Heart right ventricle (tissue), 16 donors: Measurements from ENCODE around the gene ZNF614. TPM values are rescaled to one million over a fixed set of nuclear protein-coding genes. Genes with fewer than 3 reads are reported as not detected.

Experiments used
- ATAC-seq, 8 donors: fragments of 200-7000 bp; cut with Tn5 transposase; one replicate each; pipeline ENCODE4 v1.9.1; 2020; ENCODE audit warnings: mild to moderate bottlenecking in 8 of 8, moderate library complexity in 8 of 8, moderate number of reproducible peaks in 1 of 8
- DNase-seq, 2 donors: peaks; one replicate each; pipeline ENCODE4 v3.0.0-alpha.2; 2020
- H3K27ac ChIP-seq, 10 donors: fragments of 200-600 bp; sonication (generic) in 2 of 10; one replicate each; pipeline versions ENCODE4 v1.5.0 to v1.8.0; 2020 to 2022; ENCODE audit warnings: mild to moderate bottlenecking in 3 of 10
- H3K27me3 ChIP-seq, 7 donors: fragments of 200-600 bp; one replicate each; pipeline ENCODE4 v1.8.0; 2021 to 2022; ENCODE audit warnings: mild to moderate bottlenecking in 2 of 7
- H3K36me3 ChIP-seq, 9 donors: fragments of 200-600 bp; sonication (generic) in 1 of 9; one replicate each; pipeline versions ENCODE4 v1.5.0 to v1.8.0; 2020 to 2022; ENCODE audit warnings: mild to moderate bottlenecking in 2 of 9
- H3K4me1 ChIP-seq, 9 donors: fragments of 200-600 bp; sonication (generic) in 1 of 9; one replicate each; pipeline versions ENCODE4 v1.5.0 to v1.8.0; 2020 to 2022; ENCODE audit warnings: mild to moderate bottlenecking in 4 of 9
- H3K4me3 ChIP-seq, 10 donors: fragments of 200-600 bp; sonication (generic) in 2 of 10; one replicate each; pipeline versions ENCODE4 v1.5.0 to v1.8.0; 2020 to 2022; ENCODE audit warnings: mild to moderate bottlenecking in 7 of 10, moderate library complexity in 2 of 10
- H3K9me3 ChIP-seq, 11 donors: fragments of 200-600 bp in 10 of 11; sonication (generic) in 2 of 11; one replicate each; pipeline versions ENCODE4 v1.5.0 to v1.8.0; 2013 to 2022; ENCODE audit warnings: mild to moderate bottlenecking in 2 of 11, control low read depth in 1 of 11, moderate library complexity in 1 of 11
- CTCF ChIP-seq, 9 donors: fragments of 200-600 bp; sonication (generic) in 2 of 9; IDR thresholded peaks; one replicate each; pipeline versions ENCODE4 v1.5.0 to v1.8.0; 2021 to 2022; ENCODE audit warnings: antibody characterized with exemption in 9 of 9, mild to moderate bottlenecking in 5 of 9, moderate library complexity in 1 of 9
- WGBS, 2 donors: extraction: QIAGEN DNeasy Blood & Tissue Kit; methylation state at CpG; one replicate each; pipeline ENCODE4 v1.1.7; 2013; ENCODE audit warnings: inconsistent platforms in 1 of 2; 5-methylcytosine and 5-hydroxymethylcytosine counted together
- intact Hi-C, 10 donors: fragments of 100-400 bp; cut with DNase I; formaldehyde crosslinking; loops; one replicate each; pipeline versions ENCODE4 v1.11.1 to v1.14.2; 2022
- polyA plus RNA-seq, 2 donors: library from polyadenylated mRNA; stranded (reverse); fragments of 200-250 nt; gene quantifications; one replicate each; pipeline ENCODE4 v1.2.3, GENCODE V29; 2013
- total RNA-seq, 10 donors: library from RNA; stranded (reverse); fragmentation: NEBNext Ultra II Directional in 3 of 10; extraction: Animal tissue kit (Norgen Biotek cat#: 25700) in 3 of 10; gene quantifications; one replicate each; pipeline versions ENCODE4 v1.2.1 to v1.2.4, GENCODE V29; 2021 to 2023
- donor health status: Arrhythmogenic right ventricular cardiomyopathy.
- donor health status: ischemic (EF 13 %, LVEDD 7.1; RV severe dilation, severe dysfunction).
- donor health status: healthy with polysubstance abuse.
- donor health status: DM: no; HTN: yes; CAD: no.
- donor health status: DM: no; HTN: no; CAD: no.
- donor health status: ischemic (EF 25% LVEDD 6.9; RV normal size, moderate dysfunction).
- donor health status: ischemic (EF 25% LVEDD 5.7; RV mildly dilated, moderate dysfunction).
- donor health status: healthy.
- donor health status: DM: yes; HTN: yes; CAD: no.
- donor health status: Ischemic cardiomyopathy.
- donor health status: ischemic (EF 35%, LVEDD 5.7; RV mildly dilated, moderate dysfunction).
- donor health status: nonischemic (EF 11% LVEDD 7.7; RV severe dilation, severe dysfunction).
- donor health status: DM: yes; HTN: yes; CAD: no.
- donor health status: PGD.
- donor health status: ischemic (EF 29% LVEDD 5.4; RV normal size, mild dysfunction).
- donor health status: nonischemic (EF 23%, LVEDD 6.1; RV moderate dilation, normal function).

The ZNF614 gene
- total and polyA plus RNA-seq, 12 donors: 3.0 to 8.4 (median 6.8) TPM

DNA sequence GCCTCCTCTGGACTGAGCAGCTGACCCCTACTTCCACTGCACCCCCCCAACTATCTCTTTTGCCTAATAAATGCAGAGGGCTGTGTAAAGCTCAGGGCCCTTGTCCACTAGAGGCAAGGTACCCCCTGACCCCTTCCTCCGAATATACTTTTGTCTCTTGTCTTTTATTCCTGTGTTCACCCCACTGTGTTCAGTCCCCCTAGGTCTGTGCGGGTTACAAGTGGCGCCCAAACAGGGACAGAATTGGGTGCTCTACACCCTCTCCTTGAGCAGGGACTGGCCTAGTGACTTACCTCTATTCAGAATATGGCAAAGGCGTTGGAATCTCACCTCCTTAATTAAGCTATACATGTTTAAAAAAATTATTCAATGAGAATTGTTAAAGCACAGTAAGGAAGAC is 56.6 kb downstream of the ZNF614 start:
- Histone ChIP-seq H3K27me3 (no peaks in the 10 kb centered on the region), H3K36me3 (peaks cover 25 to 100% (median 81%) of the 10 kb centered on the region in 9 donors), H3K9me3 (peaks cover 2 to 100% (median 88%) of the 10 kb centered on the region in 11 donors), H3K4me1 (no peaks in the 10 kb centered on the region), H3K27ac (no peak overlapping the region), H3K4me3 (no peak overlapping the region)
- ATAC-seq (no peak), DNase-seq (no peak)
- 97 to 98% methylated on average over 4 of the region's 4 CpGs for WGBS, 2 donors
- no peak for TF ChIP-seq CTCF (IDR thresholded peaks at IDR 0.05)
- intact Hi-C loops: loop anchor here in 1 of 10 donors (10.0 kb wide), 1 partner anchor 143 kb away; no protein-coding TSS in a partner anchor

DNA sequence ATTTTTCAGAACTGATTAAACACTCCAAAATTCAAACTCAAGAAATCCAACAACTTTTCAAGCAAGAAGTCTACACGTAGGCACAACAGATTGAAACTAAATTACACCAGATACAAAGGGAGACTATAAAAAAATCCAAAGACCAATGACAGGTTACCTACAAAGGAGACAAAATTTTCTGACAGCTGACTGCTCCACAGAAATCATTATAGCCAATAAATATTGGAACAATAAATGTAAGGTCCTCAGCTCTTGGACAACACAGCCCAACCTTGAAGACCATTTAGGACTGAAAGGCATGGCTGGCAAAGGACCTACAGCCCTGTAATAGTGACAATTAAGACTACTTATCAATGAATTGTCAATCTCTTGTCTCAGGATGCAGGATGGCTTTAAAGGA is 57.5 kb downstream of the ZNF614 start:
- no peak for TF ChIP-seq CTCF (IDR thresholded peaks at IDR 0.05)
- Histone ChIP-seq H3K27ac (no peak overlapping the region), H3K36me3 (peaks cover 29 to 100% (median 90%) of the 10 kb centered on the region in 9 donors), H3K4me1 (no peaks in the 10 kb centered on the region), H3K27me3 (no peaks in the 10 kb centered on the region), H3K4me3 (no peak overlapping the region), H3K9me3 (peaks cover 2 to 100% (median 91%) of the 10 kb centered on the region in 11 donors)
- ATAC-seq (no peak), DNase-seq (no peak)
- WGBS, 2 donors: 96 to 100% methylated on average over 1 of the region's 1 CpG
- intact Hi-C loops: loop anchor here in 1 of 10 donors (10.0 kb wide), 1 partner anchor 144 kb away; no protein-coding TSS in a partner anchor

DNA sequence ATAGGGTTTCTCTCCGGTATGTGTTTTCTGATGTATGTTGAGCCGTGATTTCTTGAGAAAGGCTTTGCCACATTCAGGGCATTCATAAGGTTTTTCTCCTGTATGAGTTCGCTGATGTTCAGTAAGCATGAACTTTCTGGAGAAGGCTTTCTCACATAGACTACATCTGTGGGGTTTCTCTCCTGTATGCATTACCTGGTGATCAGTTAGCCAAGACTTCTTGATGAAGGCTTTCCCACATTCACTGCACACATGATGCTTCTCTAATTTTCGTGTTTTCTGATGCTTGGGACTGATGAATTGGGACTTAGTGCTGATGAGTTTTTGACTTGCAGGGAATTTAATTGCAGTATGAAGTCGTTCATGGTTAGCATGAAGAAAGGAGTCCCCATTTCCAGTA is 62.6 kb downstream of the ZNF614 start:
- Histone ChIP-seq H3K27me3 (no peaks in the 10 kb centered on the region), H3K4me3 (no peak overlapping the region), H3K9me3 (peaks cover 0 to 100% (median 87%) of the 10 kb centered on the region in 11 donors), H3K4me1 (peaks cover 0 to 9% (median 1%) of the 10 kb centered on the region in 9 donors), H3K27ac (no peak overlapping the region), H3K36me3 (peaks cover 13 to 91% (median 76%) of the 10 kb centered on the region in 9 donors)
- ATAC-seq (no peak), DNase-seq (no peak)
- 96 to 98% methylated on average over 5 of the region's 5 CpGs for WGBS, 2 donors
- no peak for TF ChIP-seq CTCF (IDR thresholded peaks at IDR 0.05)
- intact Hi-C loops: no loop called here

Other genes with a start within 250 kb of the ZNF614 start
- gene FPR3, start 233.2 kb downstream of the ZNF614 start, total RNA-seq: 10 to 100 TPM in 1 of 10 donors, 1 to 10 TPM in 9; 1.3 to 16.5 (median 3.3) TPM
- gene FPR3, start 233.2 kb downstream of the ZNF614 start, polyA plus RNA-seq: 1 to 10 TPM in 1 of 2 donors, under 1 TPM in 1; 0.73 to 2.0 TPM
- gene ZNF577, start 140.4 kb downstream of the ZNF614 start, total RNA-seq: 10 to 100 TPM in 2 of 10 donors, 1 to 10 TPM in 8; 4.6 to 12.4 (median 8.6) TPM
- 10 to 100 TPM in 1 of 2 donors, 1 to 10 TPM in 1; 7.6 to 22.8 TPM for gene ZNF577, start 140.4 kb downstream of the ZNF614 start, polyA plus RNA-seq
- gene ZNF649, start 123.4 kb downstream of the ZNF614 start, total RNA-seq: 10 to 100 TPM in 2 of 10 donors, 1 to 10 TPM in 8; 6.3 to 10.9 (median 8.3) TPM
- 1 to 10 TPM; 2.3 to 4.2 TPM for gene ZNF649, start 123.4 kb downstream of the ZNF614 start, polyA plus RNA-seq
- 1 to 10 TPM; 2.4 to 7.1 (median 5.2) TPM for gene ZNF613, start 100.9 kb downstream of the ZNF614 start, total RNA-seq
- 1 to 10 TPM; 3.4 to 3.8 TPM for gene ZNF613, start 100.9 kb downstream of the ZNF614 start, polyA plus RNA-seq
- 10 to 100 TPM in 1 of 10 donors, 1 to 10 TPM in 9; 5.3 to 10.1 (median 7.5) TPM for gene ZNF350, start 41.5 kb downstream of the ZNF614 start, total RNA-seq
- gene ZNF350, start 41.5 kb downstream of the ZNF614 start, polyA plus RNA-seq: 1 to 10 TPM; 4.6 to 6.7 TPM
- gene ZNF615, start 20.2 kb downstream of the ZNF614 start, total RNA-seq: 10 to 100 TPM in 5 of 10 donors, 1 to 10 TPM in 5; 8.1 to 13.7 (median 10.1) TPM
- 1 to 10 TPM; 2.6 to 5.5 TPM for gene ZNF615, start 20.2 kb downstream of the ZNF614 start, polyA plus RNA-seq
- gene ZNF432, start 20.5 kb upstream of the ZNF614 start, total RNA-seq: 10 to 100 TPM in 2 of 10 donors, 1 to 10 TPM in 8; 5.1 to 11.4 (median 8.7) TPM
- 10 to 100 TPM in 1 of 2 donors, 1 to 10 TPM in 1; 3.8 to 14.4 TPM for gene ZNF432, start 20.5 kb upstream of the ZNF614 start, polyA plus RNA-seq
- gene ZNF841, start 67.4 kb upstream of the ZNF614 start, total RNA-seq: 10 to 100 TPM in 2 of 10 donors, 1 to 10 TPM in 8; 6.7 to 10.7 (median 9.3) TPM
- gene ZNF841, start 67.4 kb upstream of the ZNF614 start, polyA plus RNA-seq: 1 to 10 TPM; 3.1 to 8.5 TPM
- 1 to 10 TPM; 4.9 to 8.0 (median 6.5) TPM for gene ZNF616, start 111.6 kb upstream of the ZNF614 start, total RNA-seq
- 1 to 10 TPM; 1.6 to 2.2 TPM for gene ZNF616, start 111.6 kb upstream of the ZNF614 start, polyA plus RNA-seq
- gene ZNF836, start 143.2 kb upstream of the ZNF614 start, total RNA-seq: 10 to 100 TPM in 1 of 10 donors, 1 to 10 TPM in 9; 5.1 to 10.6 (median 7.1) TPM
- gene ZNF836, start 143.2 kb upstream of the ZNF614 start, polyA plus RNA-seq: 1 to 10 TPM; 2.3 to 6.1 TPM
- 100 to 1,000 TPM; 337 to 469 (median 401) TPM for gene PPP2R1A, start 161.7 kb upstream of the ZNF614 start, total RNA-seq
- gene PPP2R1A, start 161.7 kb upstream of the ZNF614 start, polyA plus RNA-seq: 100 to 1,000 TPM; 238 to 438 TPM
- 10 to 100 TPM in 6 of 10 donors, 1 to 10 TPM in 4; 9.0 to 14.4 (median 10.5) TPM for gene ZNF766, start 241.2 kb upstream of the ZNF614 start, total RNA-seq
- gene ZNF766, start 241.2 kb upstream of the ZNF614 start, polyA plus RNA-seq: 1 to 10 TPM; 3.1 TPM